ENCODE results near the gene KCNQ2.

The KCNQ2 gene

GRCh38 chr20:63375438-63375837 lies 97.0 kb downstream of the KCNQ2 start:
- DNase-seq (ENCODE audit: insufficient read length, low spot score) (no peak), FAIRE-seq (no peak)

DNA sequence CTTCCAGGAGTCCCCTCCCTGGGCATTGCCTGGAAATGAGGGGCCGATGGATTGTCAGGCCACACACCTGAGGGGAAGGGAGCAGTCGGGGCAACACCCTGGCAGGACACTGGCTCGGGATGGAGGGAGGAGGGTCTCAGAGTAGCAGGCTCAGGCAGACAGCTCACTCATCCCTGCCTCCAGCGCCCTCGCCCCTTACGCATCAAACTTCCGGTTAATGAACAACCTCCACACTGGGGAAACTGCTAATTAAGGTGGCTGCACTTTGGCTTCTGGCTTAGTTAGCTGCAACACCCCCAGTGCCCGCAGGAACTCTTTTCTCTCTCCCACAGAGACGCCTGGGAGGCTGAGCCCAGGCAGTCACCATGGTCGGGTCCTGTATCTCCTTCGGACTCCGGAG lies 98.0 kb downstream of the KCNQ2 start:
- FAIRE-seq: no peak
- no peak for DNase-seq (ENCODE audit: insufficient read length, low spot score)

DNA sequence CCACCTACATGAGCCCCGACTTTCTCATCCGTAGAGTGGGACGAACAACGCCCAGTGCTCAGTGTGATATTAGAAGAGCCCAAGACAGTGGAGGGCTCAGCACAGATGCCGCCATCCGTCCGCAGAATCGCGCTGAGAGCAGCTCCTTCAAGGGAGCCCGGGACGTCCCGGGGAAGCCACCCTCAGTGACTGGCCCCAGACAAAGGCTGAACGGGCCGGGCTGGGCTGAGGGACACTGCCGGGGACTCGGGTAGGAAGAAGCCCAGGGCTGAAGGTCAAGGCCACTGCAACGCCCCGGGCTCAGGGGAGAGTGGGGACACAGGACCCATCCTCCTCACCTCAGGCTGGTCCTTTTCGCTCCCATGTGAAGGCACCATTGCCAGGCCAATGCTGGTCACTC lies 98.5 kb downstream of the KCNQ2 start:
- FAIRE-seq (no peak), DNase-seq (ENCODE audit: insufficient read length, low spot score) (no peak)

GRCh38 chr20:63372971-63373885 lies 99.2 kb downstream of the KCNQ2 start:
- FAIRE-seq (no peak), DNase-seq (ENCODE audit: insufficient read length, low spot score) (no peak)

DNA sequence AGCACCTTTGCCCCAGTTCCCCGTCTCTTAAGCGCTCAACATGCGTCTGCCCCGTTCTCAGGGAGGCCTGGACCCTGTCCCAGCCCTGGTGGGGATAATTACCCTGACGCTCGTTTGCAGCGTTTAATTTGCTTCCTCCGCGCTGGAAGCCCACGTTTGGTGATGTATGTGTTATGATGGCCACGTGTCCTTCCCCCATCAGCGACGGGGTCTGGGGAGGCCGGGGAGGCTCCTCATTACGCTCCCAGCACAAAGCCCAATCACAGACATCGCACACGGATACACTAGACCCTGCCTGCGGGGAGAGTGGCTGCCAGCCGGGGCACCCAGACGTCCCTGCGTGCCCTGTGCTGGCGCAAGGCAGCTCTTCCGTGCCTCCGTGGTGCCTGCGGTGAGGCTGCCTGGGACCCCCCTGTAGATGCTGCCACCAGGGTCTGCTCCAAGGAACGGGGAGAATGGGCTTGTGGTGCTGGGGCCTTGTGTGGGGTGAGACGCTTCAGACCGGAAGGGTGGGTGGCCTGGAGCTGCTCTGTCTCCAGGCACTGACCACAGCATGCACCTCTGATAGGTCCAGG lies 101.1 kb downstream of the KCNQ2 start:
- DNase-seq (ENCODE audit: insufficient read length, low spot score) (no peak), FAIRE-seq (no peak)

- DNase-seq (ENCODE audit: insufficient read length, low spot score): no peak
- FAIRE-seq: no peak
Observed at GRCh38 chr20:63370618-63371187, 101.8 kb downstream of the KCNQ2 start.

DNA sequence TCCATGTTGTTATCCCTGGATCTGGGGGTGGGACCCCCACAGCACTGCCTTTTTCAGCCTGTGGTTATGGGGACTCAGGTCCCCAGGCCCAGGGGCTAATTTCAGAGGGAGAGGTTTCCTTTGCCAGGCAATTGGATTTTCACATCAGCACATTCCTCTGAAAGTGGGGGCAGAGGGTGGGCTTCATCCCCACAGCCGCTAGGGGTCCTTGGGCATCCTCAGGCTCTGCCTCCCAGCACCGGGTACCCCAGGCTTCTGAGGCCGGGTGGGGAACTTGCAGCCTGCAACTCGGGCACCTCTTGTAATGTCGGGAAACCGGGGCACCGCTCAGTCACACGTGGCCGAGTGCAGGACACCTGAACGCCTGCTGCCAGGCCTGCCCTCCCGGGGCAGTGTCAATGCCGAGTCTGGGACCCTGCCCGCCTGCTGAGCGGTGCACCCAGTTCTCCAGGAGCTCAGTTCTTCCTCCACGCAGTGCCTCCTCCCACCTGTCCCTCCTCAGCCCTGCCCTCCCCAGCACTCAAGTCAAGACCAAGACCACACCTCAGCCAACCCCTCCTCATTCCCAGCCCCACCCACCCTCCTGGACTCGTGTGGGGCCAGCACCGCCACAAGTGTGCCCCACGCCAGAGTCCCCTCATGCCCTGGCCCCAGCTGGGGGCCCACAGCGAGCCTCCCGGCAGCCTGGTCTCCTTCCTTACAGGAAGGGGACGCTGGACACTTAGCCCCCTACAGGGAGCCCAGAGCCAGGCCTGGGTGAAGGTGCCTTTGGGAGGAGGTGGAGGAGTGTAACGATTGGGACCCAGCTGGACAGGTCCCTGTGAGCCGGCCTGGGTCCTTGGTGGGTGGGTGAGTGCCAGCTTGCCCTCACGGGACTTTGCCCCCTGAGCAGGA lies 102.5 kb downstream of the KCNQ2 start:
- no peak for DNase-seq (ENCODE audit: insufficient read length, low spot score)
- no peak for FAIRE-seq

- DNase-seq (ENCODE audit: insufficient read length, low spot score): no peak
- FAIRE-seq: no peak
Observed at GRCh38 chr20:63369024-63369530, 103.4 kb downstream of the KCNQ2 start.

GRCh38 chr20:63368151-63368550 lies 104.3 kb downstream of the KCNQ2 start:
- FAIRE-seq: no peak
- DNase-seq (ENCODE audit: insufficient read length, low spot score): no peak

DNA sequence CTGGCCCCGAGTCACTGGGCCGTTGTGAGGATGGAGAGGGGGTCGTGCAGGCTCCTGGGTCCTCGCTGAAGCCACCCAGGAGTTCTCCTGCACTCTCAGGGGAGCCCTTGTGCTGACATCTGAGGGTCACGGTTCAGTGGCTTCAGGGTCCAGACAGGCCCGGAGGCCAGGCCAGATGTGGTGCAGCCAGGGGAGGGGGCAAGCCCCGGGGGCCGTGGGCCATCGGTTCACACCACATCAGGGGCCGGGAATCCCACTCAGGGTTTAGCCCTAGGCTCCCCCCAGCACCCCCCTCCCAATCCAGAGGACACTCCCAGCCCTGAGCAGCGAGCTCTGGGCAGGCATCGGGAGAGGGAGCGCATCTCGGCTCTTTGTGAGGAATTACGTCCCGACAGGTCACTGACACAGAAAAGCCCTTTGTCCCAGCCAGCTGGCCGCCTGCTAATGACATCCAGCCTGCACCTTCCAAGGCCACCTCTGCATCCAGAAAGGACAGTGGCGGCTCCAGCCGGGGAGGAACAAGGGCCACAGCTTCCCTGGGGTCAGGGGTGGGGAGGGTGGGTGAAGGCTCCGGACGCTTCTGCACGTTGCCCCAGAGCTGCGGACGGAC lies 104.9 kb downstream of the KCNQ2 start:
- FAIRE-seq (no peak), DNase-seq (ENCODE audit: insufficient read length, low spot score) (no peak)

GRCh38 chr20:63366390-63367365 lies 105.8 kb downstream of the KCNQ2 start:
- FAIRE-seq: no peak
- DNase-seq (ENCODE audit: insufficient read length, low spot score): no peak

- FAIRE-seq (no peak), DNase-seq (ENCODE audit: insufficient read length, low spot score) (no peak)
Observed at GRCh38 chr20:63365601-63366389, 106.7 kb downstream of the KCNQ2 start.

DNA sequence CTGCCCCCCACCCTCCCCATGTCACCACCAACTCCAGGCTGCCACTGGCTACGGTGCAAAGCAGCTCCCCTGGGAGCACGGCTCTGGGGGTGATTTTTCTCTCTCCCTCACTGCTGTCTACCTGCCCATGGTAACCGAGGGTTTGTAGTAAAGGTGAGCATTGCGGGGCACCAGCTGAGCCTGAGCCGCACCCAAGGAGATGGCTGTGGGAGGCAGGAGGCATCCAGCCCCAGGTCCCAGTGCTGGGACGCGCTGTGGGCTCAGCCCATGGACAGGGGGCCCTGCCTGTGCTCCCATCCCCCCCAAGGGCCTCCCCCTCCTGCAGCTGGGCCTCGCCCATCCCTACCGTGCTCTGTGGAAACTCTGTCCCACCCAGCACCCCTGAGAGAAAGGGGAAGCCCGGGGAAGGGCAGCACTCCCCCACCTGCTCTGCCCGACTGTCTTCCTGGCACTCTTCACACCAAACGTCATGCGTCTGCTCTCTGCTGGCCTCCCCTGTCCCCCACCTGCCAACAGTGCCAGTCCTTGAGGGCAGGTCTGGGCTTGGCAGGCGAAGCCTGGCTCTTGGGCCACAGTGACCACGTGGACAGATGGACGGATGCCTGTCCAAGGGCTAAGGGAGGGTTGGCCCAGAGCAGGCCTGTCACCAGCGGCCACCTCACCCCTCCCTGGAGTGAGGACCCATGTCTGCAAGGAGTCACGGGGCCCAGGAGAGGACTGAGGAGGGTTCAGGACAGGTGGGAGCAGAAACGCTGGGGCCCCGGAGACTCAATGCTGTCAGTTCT lies 107.5 kb downstream of the KCNQ2 start:
- FAIRE-seq (no peak), DNase-seq (ENCODE audit: insufficient read length, low spot score) (no peak)

GRCh38 chr20:63363981-63364561 lies 108.4 kb downstream of the KCNQ2 start:
- FAIRE-seq (no peak), DNase-seq (ENCODE audit: insufficient read length, low spot score) (no peak)

DNA sequence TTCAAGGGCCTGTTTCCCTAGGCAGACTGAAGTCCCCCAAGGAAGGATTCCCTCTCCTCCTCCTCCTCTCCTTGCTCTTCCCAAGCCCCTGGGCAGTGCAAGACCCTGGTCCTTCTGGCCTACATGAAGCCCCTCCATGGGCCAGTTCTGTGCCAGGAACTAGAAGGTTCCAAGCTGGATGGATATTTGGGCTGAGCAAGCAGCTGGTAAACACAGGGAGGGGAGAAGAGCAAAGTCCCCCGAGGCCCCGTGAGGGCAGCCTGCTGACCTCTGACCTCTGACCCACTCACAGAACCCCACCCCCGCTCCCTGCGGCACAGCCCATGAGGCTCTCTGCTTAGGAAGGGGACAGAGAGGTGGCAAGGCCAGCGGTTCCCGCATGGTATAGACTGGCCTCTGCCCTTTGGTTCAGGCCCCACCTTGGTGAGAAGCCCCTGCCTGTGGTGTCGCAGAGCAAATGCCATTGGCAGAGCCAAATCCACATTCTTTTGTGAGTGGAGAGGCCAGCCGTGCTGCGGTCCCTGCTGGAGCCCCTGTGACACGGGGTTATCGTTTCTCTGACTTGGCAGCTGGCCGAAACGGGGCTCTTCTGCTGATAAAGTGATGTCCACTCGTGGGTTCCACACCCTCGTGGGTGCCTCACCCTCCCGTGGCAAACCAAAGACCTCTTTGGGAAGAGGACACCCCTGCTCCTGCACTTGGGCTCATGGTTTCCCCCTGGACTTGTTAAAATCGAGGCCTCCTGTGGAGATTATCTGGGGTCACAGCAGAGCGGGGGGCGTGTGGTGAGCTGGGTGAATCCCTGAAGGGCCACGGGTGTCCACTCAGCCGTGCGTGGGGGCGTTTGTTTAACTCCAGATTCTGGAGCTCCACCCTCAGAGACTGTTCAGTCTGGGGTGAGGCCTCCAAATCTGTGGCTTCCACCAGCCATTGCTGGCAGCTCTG lies 109.2 kb downstream of the KCNQ2 start:
- DNase-seq (ENCODE audit: insufficient read length, low spot score) (no peak), FAIRE-seq (no peak)

DNA sequence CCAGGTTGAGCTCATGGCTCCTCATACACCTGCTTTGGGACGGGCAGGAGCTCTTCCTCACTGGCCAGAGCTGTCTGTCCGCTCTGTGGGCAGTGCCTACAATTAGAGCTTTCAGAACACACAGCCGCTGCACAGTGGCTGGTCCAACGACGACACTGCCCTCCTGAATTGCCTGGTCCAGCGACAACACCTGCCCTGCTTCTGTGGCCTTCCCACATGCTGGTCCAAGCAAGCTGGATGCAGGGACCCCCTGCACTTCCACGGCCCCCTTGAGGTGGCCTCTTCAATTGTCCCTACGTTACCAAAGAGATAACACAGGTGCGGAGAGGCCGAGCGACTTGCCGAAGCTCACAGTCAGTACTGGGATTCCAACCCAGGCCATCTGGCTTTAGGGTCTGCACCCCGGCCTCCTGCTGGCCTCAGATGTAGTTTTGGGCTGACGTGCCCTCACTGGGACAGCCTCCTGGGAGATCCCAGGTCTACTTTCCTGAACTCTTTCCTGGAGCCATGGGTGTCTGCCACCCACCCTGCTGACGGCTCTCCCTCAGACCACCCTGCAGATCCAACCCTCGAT lies 109.9 kb downstream of the KCNQ2 start:
- DNase-seq (ENCODE audit: insufficient read length, low spot score) (no peak), FAIRE-seq (no peak)
